Thoracic aorta (tissue), 2 donors: ENCODE measurements around the gene PTEN. TPM values are rescaled to one million over a fixed set of nuclear protein-coding genes. Genes with fewer than 3 reads are reported as not detected.
"Not testable (repeated sequence)": the region's sequence is repeated elsewhere in the genome, so short reads cannot be mapped to it uniquely, and the experiment has no call there.

Experiments used
- ATAC-seq: fragments of 150-250 bp; one replicate; pipeline ENCODE4 v1.8.0; 2017; ENCODE audit warnings: low read depth; ENCODE audit not compliant: insufficient number of reproducible peaks, low FRiP score
- DNase-seq: peaks from one replicate; pipeline ENCODE4 v3.0.0-alpha.2; 2020; ENCODE audit warnings: low spot score
- H3K27ac ChIP-seq, 2 donors: fragments of 200-600 bp; sonication (generic); 1 replicate in 1 of 2; 2 replicates in 1 of 2; pipeline ENCODE4 v1.5.1; 2016; ENCODE audit warnings: mild to moderate bottlenecking in 2 of 2, moderate library complexity in 2 of 2
- H3K27me3 ChIP-seq: fragments of 200-600 bp; sonication (generic); replicated peaks from 2 replicates; pipeline ENCODE4 v1.6.0; 2016; ENCODE audit warnings: mild to moderate bottlenecking; ENCODE audit not compliant: insufficient read depth
- H3K36me3 ChIP-seq: fragments of 200-600 bp; sonication (generic); one replicate; pipeline ENCODE4 v1.5.1; 2016
- H3K4me1 ChIP-seq, 2 donors: fragments of 200-600 bp; sonication (generic); 1 replicate in 1 of 2; 2 replicates in 1 of 2; pipeline versions ENCODE4 v1.5.1 to v1.6.0; 2016; ENCODE audit warnings: low read depth in 2 of 2, mild to moderate bottlenecking in 1 of 2; ENCODE audit not compliant: control insufficient read depth in 1 of 2
- H3K4me3 ChIP-seq: fragments of 200-600 bp; sonication (generic); 2 replicates; pipeline ENCODE4 v1.5.1; 2016; ENCODE audit warnings: mild to moderate bottlenecking
- H3K9me3 ChIP-seq: fragments of 200-600 bp; sonication (generic); 2 replicates; pipeline ENCODE4 v1.5.1; 2016
- CTCF ChIP-seq: fragments of 200-600 bp; sonication (generic); IDR thresholded peaks from one replicate; pipeline ENCODE4 v1.5.1; 2019; ENCODE audit warnings: antibody characterized with exemption
- total RNA-seq, 2 donors: library from RNA; depleted of rRNA; stranded (reverse); fragments of >200 nt; gene quantifications; one replicate each; pipeline versions ENCODE4 v1.1.0 to v1.2.3, GENCODE V29; 2016

Gene PTEN
- total RNA-seq, 2 donors from 2014 or later = 146 to 168 TPM

GRCh38 chr10:87887548-87888289 lies 24.3 kb downstream of the PTEN start:
- no peak for ATAC-seq
- Histone ChIP-seq H3K27ac (no peak overlapping the region), H3K4me3 (no peak overlapping the region), H3K36me3 (no peaks in the 10 kb centered on the region), H3K27me3 (no peaks in the 10 kb centered on the region), H3K4me1 (peaks cover 15 to 20% of the 10 kb centered on the region in 2 donors), H3K9me3 (no peaks in the 10 kb centered on the region)
- TF ChIP-seq CTCF = no peak
- no peak for DNase-seq

- Histone ChIP-seq H3K27ac (peak overlapping the region; percentile 13 to 76), H3K9me3 (no peaks in the 10 kb centered on the region), H3K27me3 (no peaks in the 10 kb centered on the region), H3K36me3 (no peaks in the 10 kb centered on the region), H3K4me3 (no peak overlapping the region), H3K4me1 (peaks cover 30 to 48% of the 10 kb centered on the region in 2 donors)
- no peak for ATAC-seq
- no peak for TF ChIP-seq CTCF
- DNase-seq = no peak
These were observed 32.0 kb downstream of the PTEN start for GRCh38 chr10:87895430-87895829.

GRCh38 chr10:87896216-87896615 lies 32.8 kb downstream of the PTEN start:
- no peaks in the 10 kb centered on the region for H3K9me3 ChIP-seq
- ATAC-seq (no peak), DNase-seq (no peak)
- no peak for TF ChIP-seq CTCF
- peak overlapping the region; percentile 38 for H3K4me3 ChIP-seq
- H3K4me1 ChIP-seq = peaks cover 30 to 48% of the 10 kb centered on the region in 2 donors
- peak overlapping the region; percentile 46 to 76 for H3K27ac ChIP-seq
- no peaks in the 10 kb centered on the region for H3K36me3 ChIP-seq
- no peaks in the 10 kb centered on the region for H3K27me3 ChIP-seq

- H3K27ac ChIP-seq, H3K36me3 ChIP-seq, H3K27me3 ChIP-seq, H3K4me3 ChIP-seq, H3K9me3 ChIP-seq, ATAC-seq, DNase-seq: not testable (repeated sequence)
- peaks cover 25 to 40% of the 10 kb centered on the region in 2 donors for H3K4me1 ChIP-seq
These were observed 34.5 kb downstream of the PTEN start for GRCh38 chr10:87897957-87898356.

GRCh38 chr10:87903396-87903795 lies 40.0 kb downstream of the PTEN start:
- ATAC-seq, H3K36me3 ChIP-seq, H3K4me3 ChIP-seq, DNase-seq, H3K27ac ChIP-seq, H3K27me3 ChIP-seq, H3K9me3 ChIP-seq: not testable (repeated sequence)
- H3K4me1 ChIP-seq = peaks cover 14 to 15% of the 10 kb centered on the region in 2 donors

GRCh38 chr10:87913156-87913921 lies 49.9 kb downstream of the PTEN start:
- peaks cover 18% of the 10 kb centered on the region for H3K9me3 ChIP-seq
- H3K4me3 ChIP-seq = no peak overlapping the region
- peaks cover 18 to 31% of the 10 kb centered on the region in 2 donors for H3K4me1 ChIP-seq
- H3K36me3 ChIP-seq = peaks cover 8% of the 10 kb centered on the region
- H3K27me3 ChIP-seq = no peaks in the 10 kb centered on the region
- no peak for TF ChIP-seq CTCF
- DNase-seq = no peak
- H3K27ac ChIP-seq = no peak overlapping the region
- ATAC-seq = no peak
